ENCODE measurements around the gene STARD10. TPM values are rescaled to one million over a fixed set of nuclear protein-coding genes. Genes with fewer than 3 reads are reported as not detected.

The STARD10 gene
- total and polyA plus RNA-seq, 9 of the 15 experiments (the other 6 are each of a cell fraction or from before 2014, with no cell fraction given), result 0.15 to 52.9 (median 32.3) TPM

DNA sequence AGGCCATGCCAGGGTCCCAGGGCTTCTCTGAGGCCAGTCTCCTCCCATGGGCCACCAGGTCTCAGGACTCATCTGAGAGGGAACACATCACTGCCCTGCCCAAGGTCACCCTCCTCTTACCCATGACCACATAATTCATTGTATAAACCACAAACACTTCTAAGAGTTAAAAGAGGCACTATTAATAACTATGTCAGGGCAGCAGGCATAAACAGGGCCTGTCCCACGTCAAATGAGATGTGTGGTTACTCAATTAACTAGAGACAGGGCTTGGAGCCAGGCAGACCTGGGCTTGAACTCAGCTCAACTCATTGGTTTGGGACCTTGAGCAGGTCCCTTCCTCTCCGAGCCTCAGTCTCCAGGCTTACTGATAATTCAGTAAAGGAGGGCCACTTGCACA lies 74.7 kb downstream of the STARD10 start:
- Histone ChIP-seq H3K36me3 (ENCODE audit: control insufficient read depth, insufficient read depth, low read length) (peaks cover 68% of the 10 kb centered on the region; the same call in 2 of the 3 replicates), H3K4me2 (ENCODE audit: insufficient read depth, low read length) (no peak overlapping the region), H3K27ac (ENCODE audit: extremely low read depth, low read depth, low read length) (no peak overlapping the region), H3K9ac (ENCODE audit: insufficient read depth in 1 of 2, low read depth in 2 of 2, low read length in 2 of 2) (no peak overlapping the region), H3K79me2 (ENCODE audit: control insufficient read depth, insufficient read depth, low read length) (peaks cover 44% of the 10 kb centered on the region), H3K9me3 (replicated peaks; ENCODE audit: control insufficient read depth, insufficient read depth, low read depth, low read length) (no peaks in the 10 kb centered on the region), H2AFZ (ENCODE audit: low read depth, low read length) (no peak overlapping the region), H4K20me1 (replicated peaks; ENCODE audit: control insufficient read depth, insufficient read depth, low read length) (no peaks in the 10 kb centered on the region), H3K27me3 (ENCODE audit: control insufficient read depth in 2 of 2, insufficient read depth in 2 of 2, low read length in 2 of 2) (no peaks in the 10 kb centered on the region), H3K9me1 (ENCODE audit: control insufficient read depth, insufficient read depth, low read length) (no peaks in the 10 kb centered on the region), H3K4me3 (no peak overlapping the region), H3K4me1 (replicated peaks in 1 of 2; ENCODE audit: control insufficient read depth in 2 of 2, insufficient read depth in 2 of 2, low read length in 2 of 2) (peaks cover 11 to 25% of the 10 kb centered on the region in 2 experiments; a peak in 4 of 5 replicates)
- DNase-seq (ENCODE audit: extremely low read depth in 1 of 4, low spot score in 3 of 4) (no peak), FAIRE-seq (no peak), ATAC-seq (no peak)
- in situ Hi-C loops (cut with MboI) (no loop called here), intact Hi-C loops (cut with micrococcal nuclease) (no loop called here)
- WGBS (ENCODE audit: insufficient coverage, low coverage, missing lambda C conversion rate), result 74% methylated on average over 2 of the region's 2 CpGs
- ChIA-PET POLR2A (no interaction called here), CTCF (ENCODE audit: low intra/inter-chr PET ratio) (no interaction called here)
- BruUV-seq (replicated peaks), result no TSS peak
- TF ChIP-seq ARID3B (CRISPR knock-in tag; IDR thresholded peaks at IDR 0.05; ENCODE audit: borderline replicate concordance) (no peak), ZNF384 (IDR thresholded peaks at IDR 0.05; ENCODE audit: low read depth, low read length) (no peak), CREB3L1 (IDR thresholded peaks at IDR 0.05; ENCODE audit: borderline replicate concordance, low read depth) (no peak), ZNF134 (CRISPR knock-in tag; conservative IDR thresholded peaks at IDR 0.05) (no peak), HMG20B (CRISPR knock-in tag; IDR thresholded peaks at IDR 0.05) (no peak), ZNF263 (CRISPR knock-in tag; IDR thresholded peaks at IDR 0.05; ENCODE audit: borderline replicate concordance) (no peak), TCFL5 (CRISPR knock-in tag; conservative IDR thresholded peaks at IDR 0.05) (no peak), ZNF436 (CRISPR knock-in tag; IDR thresholded peaks at IDR 0.05) (no peak), FIP1L1 (IDR thresholded peaks at IDR 0.05; ENCODE audit: low read depth, low read length, poor library complexity, severe bottlenecking) (no peak), STAT6 (CRISPR knock-in tag; IDR thresholded peaks at IDR 0.05) (no peak), THRAP3 (IDR thresholded peaks at IDR 0.05; ENCODE audit: borderline replicate concordance) (no peak), ZNF778 (CRISPR knock-in tag; IDR thresholded peaks at IDR 0.05) (no peak), ZNF511 (CRISPR knock-in tag; IDR thresholded peaks at IDR 0.05) (no peak), RFX1 (IDR thresholded peaks at IDR 0.05) (no peak), BRD4 (IDR thresholded peaks at IDR 0.05) (no peak), ARNT (IDR thresholded peaks at IDR 0.05) (no peak), PHF21A (IDR thresholded peaks at IDR 0.05; ENCODE audit: borderline replicate concordance, low read depth) (no peak), SMARCE1 (IDR thresholded peaks at IDR 0.05) (no peak)

All from K562 (cell line).